ENCODE measurements around the gene EMID1. TPM values are rescaled to one million over a fixed set of nuclear protein-coding genes. Genes with fewer than 3 reads are reported as not detected.

The EMID1 gene
- total RNA-seq, 2 donors from 2014 or later: 0.33 to 0.51 TPM

GRCh38 chr22:29302681-29303465 lies 97.2 kb downstream of the EMID1 start:
- H3K4me1 ChIP-seq: peaks cover 0 to 20% of the 10 kb centered on the region in 2 donors
- H3K27me3 ChIP-seq: no peaks in the 10 kb centered on the region
- no peak for TF ChIP-seq CTCF (IDR thresholded peaks at IDR 0.05)
- no peaks in the 10 kb centered on the region for H3K9me3 ChIP-seq
- peaks cover 28% of the 10 kb centered on the region for H3K36me3 ChIP-seq
- peak overlapping the region in 1 of 2 donors; percentile 15 for H3K27ac ChIP-seq
- H3K4me3 ChIP-seq: no peak overlapping the region
- no peak for DNase-seq (ENCODE audit: low spot score)

- no peak for DNase-seq (ENCODE audit: low spot score)
- H3K27ac ChIP-seq: peak overlapping the region in 1 of 2 donors; percentile 88
- peaks cover 0 to 49% of the 10 kb centered on the region in 2 donors for H3K4me1 ChIP-seq
- no peaks in the 10 kb centered on the region for H3K36me3 ChIP-seq
- TF ChIP-seq CTCF (IDR thresholded peaks at IDR 0.05): no peak
- no peaks in the 10 kb centered on the region for H3K27me3 ChIP-seq
- no peaks in the 10 kb centered on the region for H3K9me3 ChIP-seq
- H3K4me3 ChIP-seq: peak overlapping the region in 1 of 2 donors; percentile 91
Observed at GRCh38 chr22:29305836-29306174, 100.1 kb downstream of the EMID1 start.

GRCh38 chr22:29306175-29306834 lies 100.6 kb downstream of the EMID1 start, which contains the start of gene GAS2L1:
TSS of gene GAS2L1 (plus strand) at chr22:29306650. CDS start at chr22:29308106, 1,456 bp downstream.
- H3K27me3 ChIP-seq: no peaks in the 10 kb centered on the region
- H3K9me3 ChIP-seq: no peaks in the 10 kb centered on the region
- H3K4me3 ChIP-seq: peak within 1 kb of the TSS; percentile 81 to 91
- peak within 1 kb of the TSS; percentile 88 to 89 for H3K27ac ChIP-seq
- peak; percentile 63 to 88 for TF ChIP-seq CTCF (IDR thresholded peaks at IDR 0.05)
- peaks cover 0 to 54% of the 10 kb centered on the region in 2 donors for H3K4me1 ChIP-seq
- DNase-seq (ENCODE audit: low spot score): peak; percentile 89
- H3K36me3 ChIP-seq: no peaks in the 10 kb centered on the region

GRCh38 chr22:29306835-29307595 lies 101.3 kb downstream of the EMID1 start:
- peaks cover 3% of the 10 kb centered on the region for H3K36me3 ChIP-seq
- peak overlapping the region; percentile 88 to 89 for H3K27ac ChIP-seq
- peak overlapping the region; percentile 81 to 91 for H3K4me3 ChIP-seq
- peak in 1 of 2 donors; percentile 55 for TF ChIP-seq CTCF (IDR thresholded peaks at IDR 0.05)
- no peaks in the 10 kb centered on the region for H3K9me3 ChIP-seq
- no peaks in the 10 kb centered on the region for H3K27me3 ChIP-seq
- H3K4me1 ChIP-seq: peaks cover 0 to 61% of the 10 kb centered on the region in 2 donors
- peak; percentile 79 for DNase-seq (ENCODE audit: low spot score)

GRCh38 chr22:29307596-29308147 lies 102.0 kb downstream of the EMID1 start:
- Histone ChIP-seq H3K27me3 (no peaks in the 10 kb centered on the region), H3K36me3 (peaks cover 9% of the 10 kb centered on the region), H3K4me3 (peak overlapping the region; percentile 81 to 91), H3K9me3 (no peaks in the 10 kb centered on the region), H3K4me1 (peaks cover 0 to 64% of the 10 kb centered on the region in 2 donors), H3K27ac (peak overlapping the region; percentile 88 to 89)
- no peak for DNase-seq (ENCODE audit: low spot score)
- no peak for TF ChIP-seq CTCF (IDR thresholded peaks at IDR 0.05)
